B cell (primary cell): ENCODE data around the gene ARHGAP12. TPM values are rescaled to one million over a fixed set of nuclear protein-coding genes. Genes with fewer than 3 reads are reported as not detected.
"Not testable (repeated sequence)": the region's sequence is repeated elsewhere in the genome, so short reads cannot be mapped to it uniquely, and the experiment has no call there.

Experiments
- ATAC-seq: fragments of 200-7000 bp; cut with Tn5 transposase; one replicate; pipeline ENCODE4 v1.10.0; 2021; ENCODE audit warnings: low read depth, mild to moderate bottlenecking, moderate number of reproducible peaks, moderate library complexity
- CTCF ChIA-PET: fragments of 350-600 bp; sonication (Branson Sonifier 250); formaldehyde crosslinking; loops from one replicate; lab custom pipeline; 2021; ENCODE audit warnings: antibody characterized with exemption, inconsistent platforms; lab: Charles Lee
- POLR2A ChIA-PET: fragments of 350-600 bp; sonication (Branson Sonifier 250); formaldehyde crosslinking; loops from one replicate; lab custom pipeline; 2021; ENCODE audit warnings: antibody characterized with exemption; lab: Charles Lee
- DNase-seq: peaks from one replicate; pipeline ENCODE4 v3.0.0; 2013
- H2AFZ ChIP-seq: 2 replicates; pipeline ENCODE4 v1.6.1; 2012; ENCODE audit warnings: mild to moderate bottlenecking, low read depth, low read length; ENCODE audit not compliant: insufficient read depth, poor library complexity, severe bottlenecking
- H3K27ac ChIP-seq, 2 donors: 1 replicate in 1 of 2; 2 replicates in 1 of 2; pipeline ENCODE4 v1.5.1; 2012 to 2013; ENCODE audit warnings: low read length in 2 of 2, mild to moderate bottlenecking in 2 of 2, moderate library complexity in 1 of 2
- H3K27me3 ChIP-seq, 4 experiments: fragments of 200-600 bp in 1 of 4; sonication (generic) in 1 of 4; replicated peaks in 1 of 4; 1 replicate in 2 of 4; 2 replicates in 2 of 4; pipeline versions ENCODE4 v1.6.1 to v1.7.0; 2013 to 2016; ENCODE audit warnings: low read length in 3 of 4, mild to moderate bottlenecking in 2 of 4, mixed read lengths in 1 of 4, moderate library complexity in 1 of 4; ENCODE audit not compliant: insufficient read depth in 4 of 4, control insufficient read depth in 3 of 4; ENCODE audit errors: control extremely low read depth in 1 of 4
- H3K36me3 ChIP-seq, 2 experiments: replicated peaks in 1 of 2; 1 replicate in 1 of 2; 2 replicates in 1 of 2; pipeline versions ENCODE4 v1.6.1 to v1.7.1; 2013; ENCODE audit warnings: low read length in 1 of 2; ENCODE audit not compliant: insufficient read depth in 2 of 2, control insufficient read depth in 1 of 2; ENCODE audit errors: control extremely low read depth in 1 of 2, extremely low read depth in 1 of 2
- H3K4me1 ChIP-seq, 2 donors: fragments of 200-600 bp in 1 of 2; sonication (generic) in 1 of 2; 1 replicate in 1 of 2; 2 replicates in 1 of 2; pipeline versions ENCODE4 v1.5.1 to v1.6.1; 2013 to 2017; ENCODE audit warnings: low read length in 2 of 2; ENCODE audit not compliant: control insufficient read depth in 2 of 2, insufficient read depth in 2 of 2
- H3K4me2 ChIP-seq: replicated peaks from 2 replicates; pipeline ENCODE3; 2012; ENCODE audit warnings: mild to moderate bottlenecking, low read depth, low read length; ENCODE audit not compliant: poor library complexity, severe bottlenecking
- H3K4me3 ChIP-seq, 5 experiments: fragments of 200-600 bp in 1 of 5; sonication (generic) in 1 of 5; 1 replicate in 3 of 5; 2 replicates in 2 of 5; pipeline versions ENCODE4 v1.5.1 to v1.7.0; 2011 to 2016; ENCODE audit warnings: low read length in 4 of 5, mild to moderate bottlenecking in 4 of 5, low read depth in 2 of 5, control low read depth in 1 of 5, moderate library complexity in 1 of 5; ENCODE audit not compliant: insufficient read depth in 1 of 5; ENCODE audit errors: control extremely low read depth in 1 of 5, extremely low read depth in 1 of 5
- H3K79me2 ChIP-seq: fragments of 200-600 bp; sonication (generic); one replicate; pipeline ENCODE4 v1.6.0; 2016; ENCODE audit warnings: low read length; ENCODE audit not compliant: control insufficient read depth, insufficient read depth
- H3K9ac ChIP-seq: fragments of 200-600 bp; sonication (generic); 2 replicates; pipeline ENCODE4 v1.6.1; 2017; ENCODE audit warnings: mild to moderate bottlenecking, low read length, moderate library complexity
- H3K9me3 ChIP-seq, 3 donors: one replicate each; pipeline versions ENCODE4 v1.6.1 to v1.7.1; 2013; ENCODE audit warnings: low read length in 2 of 3; ENCODE audit not compliant: control insufficient read depth in 2 of 3, insufficient read depth in 1 of 3; ENCODE audit errors: control extremely low read depth in 1 of 3
- H4K20me1 ChIP-seq: 2 replicates; pipeline ENCODE4 v1.6.0; 2012; ENCODE audit warnings: mild to moderate bottlenecking, low read length; ENCODE audit not compliant: insufficient read depth, control insufficient read depth, poor library complexity, severe bottlenecking
- H3K27ac Mint-ChIP-seq: one replicate; pipeline ENCODE4 v1.8.0; 2021; ENCODE audit warnings: mixed read lengths
- H3K27me3 Mint-ChIP-seq: one replicate; pipeline ENCODE4 v1.8.0; 2021; ENCODE audit warnings: mixed read lengths
- H3K4me1 Mint-ChIP-seq: one replicate; pipeline ENCODE4 v1.8.0; 2021; ENCODE audit warnings: mixed read lengths
- H3K4me3 Mint-ChIP-seq: one replicate; pipeline ENCODE4 v1.8.0; 2021; ENCODE audit warnings: mixed read lengths
- H3K9me3 Mint-ChIP-seq: one replicate; pipeline ENCODE4 v1.8.0; 2022; ENCODE audit warnings: mixed read lengths; ENCODE audit not compliant: insufficient read depth
- EZH2 ChIP-seq: IDR thresholded peaks from 2 replicates; pipeline ENCODE4 v1.6.1; 2012; ENCODE audit warnings: borderline replicate concordance, low read depth, mild to moderate bottlenecking, moderate library complexity, low read length; ENCODE audit not compliant: insufficient read depth, poor library complexity, severe bottlenecking
- WGBS: methylation state at CpG from one replicate; pipeline ENCODE4 v1.1.5; 2013; ENCODE audit warnings: missing lambda C conversion rate; ENCODE audit not compliant: insufficient coverage; 5-methylcytosine and 5-hydroxymethylcytosine counted together
- intact Hi-C: fragments of 100-400 bp; cut with micrococcal nuclease; formaldehyde crosslinking; loops from one replicate; pipeline ENCODE4 v1.10.0; 2022
- polyA plus RNA-seq: library from polyadenylated mRNA; depleted of rRNA; stranded (reverse); fragments of >200 nt; gene quantifications from 2 replicates; pipeline ENCODE4 v1.2.3, GENCODE V29; 2012
- total RNA-seq, 2 donors: library from RNA; stranded (reverse); fragments of 120-200 nt in 1 of 2; gene quantifications; 1 replicate in 1 of 2; 2 replicates in 1 of 2; pipeline versions ENCODE4 v1.2.3 to v1.2.4, GENCODE V29; 2013 to 2022
- TF ChIP-seq, protein P1 (sequence below): fragments of 200-600 bp; IDR thresholded peaks from one replicate; pipeline ENCODE4 v1.8.0; 2022; ENCODE audit warnings: antibody characterized with exemption, mild to moderate bottlenecking

ARHGAP12 gene
- total and polyA plus RNA-seq, 2 donors (not counting 1 experiment from before 2014, with no cell fraction given): 12.3 to 45.3 TPM

DNA sequence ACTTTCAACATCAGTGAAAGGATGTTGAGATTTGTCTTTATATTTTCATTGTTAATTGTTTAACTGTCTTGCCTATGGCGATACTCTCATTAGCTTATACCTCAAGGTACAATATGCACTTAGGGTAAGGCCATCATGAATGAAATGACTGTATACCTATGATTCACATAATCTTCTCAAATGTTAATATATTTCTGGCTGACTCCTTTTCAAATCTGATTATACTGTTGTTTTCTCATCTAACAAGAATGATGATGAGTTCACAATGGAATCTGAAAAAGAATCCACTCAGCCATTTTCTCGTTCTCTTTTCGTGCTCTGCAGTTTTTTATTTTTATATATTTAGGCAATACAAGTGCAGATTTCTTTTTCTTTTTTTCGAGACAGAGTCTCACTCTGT lies 159.1 kb downstream of the ARHGAP12 start:
- H3K27ac ChIP-seq: no peak overlapping the region
- Mint-ChIP-seq H3K27ac (no peak overlapping the region), H3K9me3 (peaks cover under 1% of the 10 kb centered on the region), H3K4me1 (no peaks in the 10 kb centered on the region), H3K4me3 (no peak overlapping the region), H3K27me3 (no peaks in the 10 kb centered on the region)
- TF ChIP-seq, protein P1, sequence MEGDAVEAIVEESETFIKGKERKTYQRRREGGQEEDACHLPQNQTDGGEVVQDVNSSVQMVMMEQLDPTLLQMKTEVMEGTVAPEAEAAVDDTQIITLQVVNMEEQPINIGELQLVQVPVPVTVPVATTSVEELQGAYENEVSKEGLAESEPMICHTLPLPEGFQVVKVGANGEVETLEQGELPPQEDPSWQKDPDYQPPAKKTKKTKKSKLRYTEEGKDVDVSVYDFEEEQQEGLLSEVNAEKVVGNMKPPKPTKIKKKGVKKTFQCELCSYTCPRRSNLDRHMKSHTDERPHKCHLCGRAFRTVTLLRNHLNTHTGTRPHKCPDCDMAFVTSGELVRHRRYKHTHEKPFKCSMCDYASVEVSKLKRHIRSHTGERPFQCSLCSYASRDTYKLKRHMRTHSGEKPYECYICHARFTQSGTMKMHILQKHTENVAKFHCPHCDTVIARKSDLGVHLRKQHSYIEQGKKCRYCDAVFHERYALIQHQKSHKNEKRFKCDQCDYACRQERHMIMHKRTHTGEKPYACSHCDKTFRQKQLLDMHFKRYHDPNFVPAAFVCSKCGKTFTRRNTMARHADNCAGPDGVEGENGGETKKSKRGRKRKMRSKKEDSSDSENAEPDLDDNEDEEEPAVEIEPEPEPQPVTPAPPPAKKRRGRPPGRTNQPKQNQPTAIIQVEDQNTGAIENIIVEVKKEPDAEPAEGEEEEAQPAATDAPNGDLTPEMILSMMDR: no peak
- TF ChIP-seq EZH2: no peak
- no peak overlapping the region for H3K4me2 ChIP-seq
- H3K79me2 ChIP-seq: no peaks in the 10 kb centered on the region
- H3K4me1 ChIP-seq: no peaks in the 10 kb centered on the region
- no peaks in the 10 kb centered on the region for H3K27me3 ChIP-seq
- no CpG with 5 or more reads among the region's 4 CpGs for WGBS
- intact Hi-C loops: loop anchor here (10.0 kb wide), 1 partner anchor 635 kb away; no protein-coding TSS in a partner anchor
- H2AFZ ChIP-seq: no peak overlapping the region
- H3K36me3 ChIP-seq: no peaks in the 10 kb centered on the region
- no peaks in the 10 kb centered on the region for H4K20me1 ChIP-seq
- no peak overlapping the region for H3K9ac ChIP-seq
- CTCF ChIA-PET: interaction anchor here (0.6 to 7.4 kb wide), 19 partner anchors 9 to 1356 kb away, joined by 3 to 90 read pairs (median 4); partner anchors contain the start of gene ZNF438
- H3K4me3 ChIP-seq: no peak overlapping the region
- ATAC-seq (no peak), DNase-seq (no peak)
- POLR2A ChIA-PET: interaction anchor here (0.6 kb wide), 1 partner anchor 36 kb away, joined by 5 read pairs; no protein-coding TSS in a partner anchor
- no peaks in the 10 kb centered on the region for H3K9me3 ChIP-seq

DNA sequence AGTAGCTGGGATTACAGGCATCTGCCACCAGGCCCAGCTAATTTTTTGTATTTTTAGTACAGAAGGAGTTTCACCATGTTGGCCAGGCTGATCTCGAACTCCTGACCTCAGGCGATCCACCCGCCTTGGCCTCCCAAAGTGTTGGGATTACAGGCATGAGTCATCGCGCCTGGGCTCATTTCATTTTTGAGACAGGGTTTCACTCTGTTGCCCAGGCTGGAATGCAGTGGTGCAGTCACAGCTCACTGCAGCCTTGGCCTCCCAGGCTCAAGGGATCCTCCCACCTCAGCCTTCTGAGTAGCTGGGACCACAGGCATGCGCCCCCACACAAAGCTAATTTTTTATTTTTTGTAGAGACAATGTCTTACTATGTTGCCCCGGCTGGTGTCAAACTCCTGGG lies 159.7 kb downstream of the ARHGAP12 start:
- ATAC-seq, H3K4me1 ChIP-seq, H3K4me2 ChIP-seq, H4K20me1 ChIP-seq, H3K4me3 Mint-ChIP-seq, H3K36me3 ChIP-seq, H3K27ac Mint-ChIP-seq, POLR2A ChIA-PET, H3K27ac ChIP-seq, H3K27me3 ChIP-seq, H3K9me3 ChIP-seq, H3K4me3 ChIP-seq, H3K27me3 Mint-ChIP-seq, H3K4me1 Mint-ChIP-seq, H3K79me2 ChIP-seq, H2AFZ ChIP-seq, H3K9ac ChIP-seq, H3K9me3 Mint-ChIP-seq, DNase-seq: not testable (repeated sequence)
- intact Hi-C loops: loop anchor here (10.0 kb wide), 1 partner anchor 634 kb away; no protein-coding TSS in a partner anchor
- WGBS: 97% methylated on average over 5 of the region's 7 CpGs
- CTCF ChIA-PET: interaction anchor here (0.6 to 7.4 kb wide), 11 partner anchors 8 to 1355 kb away, joined by 3 to 90 read pairs (median 5); partner anchors contain the start of gene ZNF438
